K562 (cell line): ENCODE measurements around the gene VPS50. TPM values are rescaled to one million over a fixed set of nuclear protein-coding genes. Genes with fewer than 3 reads are reported as not detected.

ENCODE experiments used
- ATAC-seq: fragments of 200-7000 bp; cut with Tn5 transposase; 3 replicates; pipeline ENCODE4 v1.9.1; 2020; ENCODE audit warnings: moderate library complexity
- BruUV-seq: library from RNA; stranded (reverse); fragments of 400-500 nt; replicated peaks from 2 replicates; lab custom pipeline; 2021; lab: Mats Ljungman, UMichigan
- CTCF ChIA-PET: fragments of 300-600 bp; formaldehyde crosslinking; extraction: SDS; loops from one replicate; lab custom pipeline; 2021; ENCODE audit warnings: low intra/inter-chr PET ratio; lab: Yijun Ruan, JAX
- POLR2A ChIA-PET: fragments of 300-600, 350-650 bp; sonication (Branson Sonifier 250); formaldehyde crosslinking; extraction: SDS; loops from one replicate; lab custom pipeline; 2021; ENCODE audit warnings: antibody characterized with exemption, inconsistent platforms; lab: Yijun Ruan, JAX
- DNase-seq, 4 experiments: peaks; one replicate each; pipeline versions ENCODE4 v3.0.0 to v3.0.0-alpha.2; 2011 to 2018; ENCODE audit warnings: low spot score in 3 of 4, mixed read lengths in 3 of 4; ENCODE audit errors: extremely low read depth in 1 of 4
- FAIRE-seq: peaks from 2 replicates; lab custom pipeline; 2011; peaks lifted over from hg19 to GRCh38; lab: Jason Lieb, UNC
- H2AFZ ChIP-seq: 2 replicates; pipeline ENCODE4 v1.6.0; 2011; ENCODE audit warnings: low read depth, low read length, control low read depth, inconsistent platforms
- H3K27ac ChIP-seq: fragments of 200-600 bp; 3 replicates; pipeline ENCODE4 v1.8.0; 2011; ENCODE audit warnings: low read depth, mild to moderate bottlenecking, control low read depth, inconsistent platforms, low read length, moderate library complexity, mixed read lengths; ENCODE audit errors: extremely low read depth
- H3K27me3 ChIP-seq, 2 experiments: fragments of 300-600 bp in 1 of 2; 2 replicates in 1 of 2; 3 replicates in 1 of 2; pipeline versions ENCODE4 v1.6.0 to v1.8.0; 2011; ENCODE audit warnings: inconsistent platforms in 2 of 2, low read length in 2 of 2, mild to moderate bottlenecking in 1 of 2, mixed read lengths in 1 of 2, moderate library complexity in 1 of 2; ENCODE audit not compliant: control insufficient read depth in 2 of 2, insufficient read depth in 2 of 2
- H3K36me3 ChIP-seq: fragments of 300-600 bp; 3 replicates; pipeline ENCODE4 v1.8.0; 2011; ENCODE audit warnings: mild to moderate bottlenecking, low read length, inconsistent platforms; ENCODE audit not compliant: control insufficient read depth, insufficient read depth
- H3K4me1 ChIP-seq, 2 experiments: fragments of 200-600 bp in 1 of 2; replicated peaks in 1 of 2; 2 replicates in 1 of 2; 3 replicates in 1 of 2; pipeline versions ENCODE4 v1.5.1 to v1.8.0; 2011; ENCODE audit warnings: inconsistent platforms in 2 of 2, low read length in 2 of 2, mild to moderate bottlenecking in 1 of 2, mixed read lengths in 1 of 2, moderate library complexity in 1 of 2; ENCODE audit not compliant: control insufficient read depth in 2 of 2, insufficient read depth in 2 of 2
- H3K4me2 ChIP-seq: 2 replicates; pipeline ENCODE4 v1.6.1; 2011; ENCODE audit warnings: low read length, control low read depth, inconsistent platforms, mixed read lengths; ENCODE audit not compliant: insufficient read depth
- H3K4me3 ChIP-seq: fragments of 200-600 bp; sonication (generic), shearing (Covaris generic); 2 replicates; pipeline ENCODE4 v1.5.1; 2016; ENCODE audit warnings: control low read depth, inconsistent platforms
- H3K79me2 ChIP-seq: fragments of 200-600 bp; 3 replicates; pipeline ENCODE4 v1.8.0; 2011; ENCODE audit warnings: low read length, inconsistent platforms; ENCODE audit not compliant: control insufficient read depth, insufficient read depth
- H3K9ac ChIP-seq, 2 experiments: 2 replicates each; pipeline versions ENCODE4 v1.6.0 to v1.6.1; 2011; ENCODE audit warnings: low read depth in 2 of 2, low read length in 2 of 2, control low read depth in 1 of 2, inconsistent platforms in 1 of 2, mild to moderate bottlenecking in 1 of 2, mixed read lengths in 1 of 2; ENCODE audit not compliant: insufficient read depth in 1 of 2
- H3K9me1 ChIP-seq: one replicate; pipeline ENCODE4 v1.6.0; 2011; ENCODE audit warnings: inconsistent platforms, mild to moderate bottlenecking, low read length, moderate library complexity; ENCODE audit not compliant: control insufficient read depth, insufficient read depth
- H3K9me3 ChIP-seq: replicated peaks from 2 replicates; pipeline ENCODE4 v1.5.1; 2011; ENCODE audit warnings: low read depth, low read length, inconsistent platforms; ENCODE audit not compliant: control insufficient read depth, insufficient read depth
- H4K20me1 ChIP-seq: replicated peaks from 2 replicates; pipeline ENCODE4 v1.6.1; 2011; ENCODE audit warnings: low read length, inconsistent platforms, mixed read lengths; ENCODE audit not compliant: control insufficient read depth, insufficient read depth
- ARID1B ChIP-seq: fragments of 450-650 bp; IDR thresholded peaks from 2 replicates; pipeline ENCODE4 v1.6.1; 2016; ENCODE audit warnings: antibody characterized with exemption, mild to moderate bottlenecking, inconsistent platforms
- CCNT2 ChIP-seq: IDR thresholded peaks from 2 replicates; pipeline ENCODE4 v1.6.1; 2011; ENCODE audit warnings: borderline replicate concordance, low read depth, mild to moderate bottlenecking, moderate library complexity, mixed read lengths, low read length; ENCODE audit not compliant: insufficient read length; ENCODE audit errors: extremely low read depth
- CEBPB ChIP-seq: fragments of 450-650 bp; IDR thresholded peaks from 2 replicates; pipeline ENCODE4 v1.6.1; 2016; ENCODE audit warnings: missing genetic modification characterization, missing compliant biosample characterization
- FIP1L1 ChIP-seq: fragments of 200-400 bp; formaldehyde crosslinking; IDR thresholded peaks from 2 replicates; pipeline ENCODE4 v1.6.1; 2018; ENCODE audit warnings: mild to moderate bottlenecking, low read depth, low read length; ENCODE audit not compliant: poor library complexity, severe bottlenecking
- MAFG ChIP-seq: fragments of 450-650 bp; conservative IDR thresholded peaks from 2 replicates; pipeline ENCODE4 v1.6.1; 2016; ENCODE audit warnings: missing genetic modification characterization, missing compliant biosample characterization
- MECOM ChIP-seq: fragments of 250-450 bp; sonication (Bioruptor Pico); IDR thresholded peaks from 2 replicates; pipeline ENCODE4 v1.8.0; 2022; ENCODE audit warnings: inconsistent platforms
- PHB2 ChIP-seq: fragments of 450-650 bp; IDR thresholded peaks from 2 replicates; pipeline ENCODE4 v1.6.1; 2017; ENCODE audit warnings: low read depth
- SOX6 ChIP-seq: fragments of 450-650 bp; IDR thresholded peaks from 2 replicates; pipeline ENCODE4 v1.6.1; 2014; ENCODE audit warnings: mild to moderate bottlenecking
- TFAM ChIP-seq: fragments of 250-450 bp; sonication (Bioruptor Pico); conservative IDR thresholded peaks from 2 replicates; pipeline ENCODE4 v1.5.0; 2021; ENCODE audit warnings: mild to moderate bottlenecking, moderate library complexity
- U2AF2 ChIP-seq: fragments of 200-400 bp; formaldehyde crosslinking; optimal IDR thresholded peaks from 2 replicates; pipeline ENCODE3; 2017; ENCODE audit warnings: low read depth, mild to moderate bottlenecking, low read length
- ZBTB9 ChIP-seq: fragments of 450-650 bp; formaldehyde crosslinking; IDR thresholded peaks from 2 replicates; pipeline ENCODE4 v1.4.0; 2020; ENCODE audit warnings: mild to moderate bottlenecking, moderate library complexity
- ZNF280A ChIP-seq: fragments of 450-650 bp; IDR thresholded peaks from 2 replicates; pipeline ENCODE4 v1.6.1; 2018; ENCODE audit warnings: mild to moderate bottlenecking, low read depth; ENCODE audit not compliant: partially characterized antibody
- ZNF57 ChIP-seq: fragments of 450-650 bp; formaldehyde crosslinking; IDR thresholded peaks from 2 replicates; pipeline ENCODE4 v1.4.0; 2020; ENCODE audit warnings: mild to moderate bottlenecking, moderate library complexity
- ZNF589 ChIP-seq: fragments of 200-800 bp; sonication (Bioruptor generic); IDR thresholded peaks from 2 replicates; pipeline ENCODE4 v1.6.1; 2016; ENCODE audit warnings: low read depth, missing genetic modification characterization, missing compliant biosample characterization
- WGBS: fragments of 100-300 bp; shearing (Covaris generic); methylation state at CpG from one replicate; pipeline ENCODE4 v1.1.6; 2016; ENCODE audit warnings: low coverage, mixed read lengths; ENCODE audit not compliant: insufficient coverage; ENCODE audit errors: missing lambda C conversion rate; 5-methylcytosine and 5-hydroxymethylcytosine counted together
- in situ Hi-C: fragments of 300-500 bp; cut with MboI; formaldehyde crosslinking; loops from 4 replicates; pipeline ENCODE4 v1.15.0; 2018; ENCODE audit warnings: inconsistent platforms, mixed read lengths
- intact Hi-C: fragments of 100-400 bp; cut with micrococcal nuclease; formaldehyde crosslinking; loops from 2 replicates; pipeline ENCODE4 v1.14.2; 2022
- polyA plus RNA-seq, 8 experiments: library from polyadenylated mRNA; depleted of rRNA in 4 of 8; stranded (reverse) in 5 of 8; unstranded in 3 of 8; fragments of >200 nt; fragmentation: Nextera tagmentation in 2 of 8; fragmentation: Illumina TruSeq in 1 of 8; extraction: Ambion mirVana in 2 of 8; extraction: Trizol in 1 of 8; gene quantifications; 2 replicates each; pipeline versions ENCODE4 v1.2.1 to v1.2.3, GENCODE V29; 2011 to 2014; ENCODE audit warnings: inconsistent platforms in 1 of 8, missing spikeins in 1 of 8
- total RNA-seq, 7 experiments: library from RNA; depleted of rRNA in 6 of 7; stranded (reverse); fragments of >200 nt in 6 of 7; fragmentation: Illumina TruSeq in 2 of 7; extraction: Trizol in 2 of 7; gene quantifications; 2 replicates each; pipeline versions ENCODE4 v1.2.1 to v1.2.3, GENCODE V29; 2011 to 2021; ENCODE audit warnings: low replicate concordance in 1 of 7

The VPS50 gene
- total and polyA plus RNA-seq, 9 of the 15 experiments (the other 6 are each of a cell fraction or from before 2014, with no cell fraction given), result 10.5 to 29.4 (median 15.8) TPM

GRCh38 chr7:93307131-93307660 lies 75.0 kb downstream of the VPS50 start:
- Histone ChIP-seq H3K9ac (no peak overlapping the region), H2AFZ (no peak overlapping the region), H3K27me3 (no peaks in the 10 kb centered on the region), H3K36me3 (no peaks in the 10 kb centered on the region; the same call in 2 of the 3 replicates), H4K20me1 (no peaks in the 10 kb centered on the region), H3K4me1 (peaks cover 0 to 12% of the 10 kb centered on the region in 2 experiments; a peak in 1 of 5 replicates), H3K4me2 (no peak overlapping the region), H3K9me1 (no peaks in the 10 kb centered on the region), H3K4me3 (no peak overlapping the region), H3K27ac (no peak overlapping the region), H3K79me2 (no peaks in the 10 kb centered on the region), H3K9me3 (no peaks in the 10 kb centered on the region)
- intact Hi-C loops (no loop called here), in situ Hi-C loops (no loop called here)
- 15% methylated on average over 5 of the region's 5 CpGs for WGBS
- peak; percentile 58; the same call in 1 of the 2 replicates for TF ChIP-seq CEBPB (tag)
- TF ChIP-seq MAFG (tag), result no peak
- TF ChIP-seq ARID1B, result peak; percentile 31; the same call in 1 of the 2 replicates
- TF ChIP-seq MECOM, result 0 out of 2 replicates have a peak, but pooled peaks have one; percentile 8
- no peak for TF ChIP-seq U2AF2
- POLR2A ChIA-PET, result interaction anchor here (0.9 to 1.2 kb wide), 2 partner anchors 10 to 34 kb away, joined by 3 to 5 read pairs; no protein-coding TSS in a partner anchor
- DNase-seq, result peak in 1 of 4 experiments; percentile 6
- CTCF ChIA-PET, result no interaction called here
- no peak; the same call in 2 of the 3 replicates for ATAC-seq
- no peak for FAIRE-seq
- no TSS peak for BruUV-seq

GRCh38 chr7:93307943-93308342 lies 75.8 kb downstream of the VPS50 start:
- DNase-seq, result no peak
- no peak overlapping the region for H3K9ac ChIP-seq
- no peak overlapping the region for H3K4me3 ChIP-seq
- no peaks in the 10 kb centered on the region for H3K79me2 ChIP-seq
- intact Hi-C loops, result no loop called here
- no peaks in the 10 kb centered on the region for H3K27me3 ChIP-seq
- 56% methylated on average over 1 of the region's 1 CpG for WGBS
- peaks cover 0 to 12% of the 10 kb centered on the region in 2 experiments; a peak in 1 of 5 replicates for H3K4me1 ChIP-seq
- no peaks in the 10 kb centered on the region; the same call in 2 of the 3 replicates for H3K36me3 ChIP-seq
- ChIA-PET CTCF (no interaction called here), POLR2A (interaction anchor here (0.9 to 1.2 kb wide), 2 partner anchors 9 to 35 kb away, joined by 3 to 5 read pairs; no protein-coding TSS in a partner anchor)
- no peak overlapping the region for H2AFZ ChIP-seq
- H3K9me3 ChIP-seq, result no peaks in the 10 kb centered on the region
- no TSS peak for BruUV-seq
- no peak overlapping the region for H3K27ac ChIP-seq
- H4K20me1 ChIP-seq, result no peaks in the 10 kb centered on the region
- FAIRE-seq, result no peak
- no peak for ATAC-seq
- in situ Hi-C loops, result no loop called here
- H3K9me1 ChIP-seq, result no peaks in the 10 kb centered on the region
- no peak overlapping the region for H3K4me2 ChIP-seq
- TF ChIP-seq ZNF589 (CRISPR knock-in tag) (no peak), CCNT2 (no peak), ZNF57 (CRISPR knock-in tag) (no peak), ZBTB9 (CRISPR knock-in tag) (no peak), SOX6 (no peak), FIP1L1 (no peak), ZNF280A (no peak), TFAM (CRISPR knock-in tag) (no peak), PHB2 (no peak)
